ENCODE data around the gene MYO1H. TPM values are rescaled to one million over a fixed set of nuclear protein-coding genes. Genes with fewer than 3 reads are reported as not detected.

MYO1H gene
- total RNA-seq, 2 experiments from 2014 or later = 0.28 to 0.59 TPM

DNA sequence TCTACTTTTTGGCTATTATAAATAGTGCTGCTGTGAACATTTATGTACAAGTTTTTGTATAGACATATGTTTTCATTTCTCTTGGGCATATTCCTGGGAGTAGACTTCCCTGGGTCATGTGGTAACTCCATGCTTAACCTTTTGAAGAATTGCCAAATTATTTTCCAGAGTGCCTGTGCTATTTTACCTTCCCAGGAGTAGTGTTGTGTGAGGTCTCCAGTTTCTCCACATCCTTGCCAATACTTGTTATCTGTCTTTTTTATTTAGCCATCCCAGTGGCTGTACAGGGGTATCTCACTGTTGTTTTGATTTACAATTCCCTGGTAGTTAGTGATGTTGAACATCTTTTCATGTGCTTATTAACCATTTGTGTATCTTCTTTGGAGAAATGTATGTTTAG is 148.6 kb downstream of the MYO1H start:
- peaks cover 58% of the 10 kb centered on the region; the same call in 1 of the 2 replicates for H3K36me3 ChIP-seq (ENCODE audit: insufficient read depth, low read length)
- POLR2A ChIA-PET = interaction anchor here (0.7 kb wide), 1 partner anchor 19 kb away, joined by 3 read pairs; no protein-coding TSS in a partner anchor
- no TSS peak for BruUV-seq (replicated peaks)

DNA sequence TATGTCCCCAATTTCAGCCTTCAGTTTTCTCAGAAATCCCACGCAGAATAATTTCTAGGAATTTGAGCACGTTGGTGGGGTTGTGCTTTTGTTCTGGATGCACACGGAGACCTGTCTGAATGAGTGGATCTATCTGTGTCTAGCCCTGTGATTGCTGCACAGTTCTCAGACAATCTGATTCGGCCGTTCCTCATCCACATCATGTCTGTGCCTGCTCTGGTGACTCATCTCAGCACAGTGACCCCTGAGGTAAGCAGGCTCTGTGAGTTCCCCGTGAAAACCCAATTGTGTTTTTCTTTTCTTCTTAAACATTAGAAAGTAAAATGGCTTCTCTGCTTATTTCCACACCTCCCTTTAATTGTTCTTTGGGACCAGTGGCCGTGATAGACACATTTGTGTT is 150.0 kb downstream of the MYO1H start:
- no peak for DNase-seq (ENCODE audit: low spot score)
- no peaks in the 10 kb centered on the region for H3K9me3 ChIP-seq (ENCODE audit: low read length)
- ChIA-PET CTCF (ENCODE audit: unreplicated experiment) (no interaction called here), POLR2A (no interaction called here)
- H3K36me3 ChIP-seq (ENCODE audit: insufficient read depth, low read length) = peaks cover 60% of the 10 kb centered on the region; the same call in 1 of the 2 replicates
- H3K4me1 ChIP-seq (ENCODE audit: insufficient read depth, low read length, poor library complexity, severe bottlenecking) = no peaks in the 10 kb centered on the region
- intact Hi-C loops (cut with micrococcal nuclease; ENCODE audit: unreplicated experiment) = no loop called here
- H3K4me2 ChIP-seq (ENCODE audit: low read length) = no peak overlapping the region
- H3K9me2 ChIP-seq (ENCODE audit: insufficient read depth, low read length) = no peaks in the 10 kb centered on the region
- H3K79me2 ChIP-seq (ENCODE audit: insufficient read depth, low read depth, low read length) = no peaks in the 10 kb centered on the region
- no TSS peak for BruUV-seq (replicated peaks)
- no peaks in the 10 kb centered on the region for H4K20me1 ChIP-seq (ENCODE audit: insufficient read depth, low read length)
- H3K4me3 ChIP-seq (ENCODE audit: low read depth, low read length, poor library complexity, severe bottlenecking) = no peak overlapping the region
- no peak overlapping the region for H3K27ac ChIP-seq (ENCODE audit: low read depth, low read length, poor library complexity, severe bottlenecking)
- TF ChIP-seq, protein P1, sequence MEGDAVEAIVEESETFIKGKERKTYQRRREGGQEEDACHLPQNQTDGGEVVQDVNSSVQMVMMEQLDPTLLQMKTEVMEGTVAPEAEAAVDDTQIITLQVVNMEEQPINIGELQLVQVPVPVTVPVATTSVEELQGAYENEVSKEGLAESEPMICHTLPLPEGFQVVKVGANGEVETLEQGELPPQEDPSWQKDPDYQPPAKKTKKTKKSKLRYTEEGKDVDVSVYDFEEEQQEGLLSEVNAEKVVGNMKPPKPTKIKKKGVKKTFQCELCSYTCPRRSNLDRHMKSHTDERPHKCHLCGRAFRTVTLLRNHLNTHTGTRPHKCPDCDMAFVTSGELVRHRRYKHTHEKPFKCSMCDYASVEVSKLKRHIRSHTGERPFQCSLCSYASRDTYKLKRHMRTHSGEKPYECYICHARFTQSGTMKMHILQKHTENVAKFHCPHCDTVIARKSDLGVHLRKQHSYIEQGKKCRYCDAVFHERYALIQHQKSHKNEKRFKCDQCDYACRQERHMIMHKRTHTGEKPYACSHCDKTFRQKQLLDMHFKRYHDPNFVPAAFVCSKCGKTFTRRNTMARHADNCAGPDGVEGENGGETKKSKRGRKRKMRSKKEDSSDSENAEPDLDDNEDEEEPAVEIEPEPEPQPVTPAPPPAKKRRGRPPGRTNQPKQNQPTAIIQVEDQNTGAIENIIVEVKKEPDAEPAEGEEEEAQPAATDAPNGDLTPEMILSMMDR (conservative IDR thresholded peaks at IDR 0.05; ENCODE audit: low read length) = no peak
- no peak for TF ChIP-seq EZH2phosphoT487 (IDR thresholded peaks at IDR 0.05; ENCODE audit: borderline replicate concordance, low read depth, low read length)
- no peak overlapping the region for H2AFZ ChIP-seq (ENCODE audit: low read length)

More for the DNA sequence above, 148.6 kb downstream of the MYO1H start:
- no peak for DNase-seq (ENCODE audit: low spot score)
- no peak for TF ChIP-seq EZH2phosphoT487 (IDR thresholded peaks at IDR 0.05; ENCODE audit: borderline replicate concordance, low read depth, low read length)
- TF ChIP-seq, protein P1 (conservative IDR thresholded peaks at IDR 0.05; ENCODE audit: low read length) = no peak
- no peak overlapping the region for H3K4me3 ChIP-seq (ENCODE audit: low read depth, low read length, poor library complexity, severe bottlenecking)
- no peaks in the 10 kb centered on the region for H4K20me1 ChIP-seq (ENCODE audit: insufficient read depth, low read length)
- no peaks in the 10 kb centered on the region for H3K79me2 ChIP-seq (ENCODE audit: insufficient read depth, low read depth, low read length)
- H3K4me2 ChIP-seq (ENCODE audit: low read length) = no peak overlapping the region
- no peaks in the 10 kb centered on the region for H3K4me1 ChIP-seq (ENCODE audit: insufficient read depth, low read length, poor library complexity, severe bottlenecking)
- no peaks in the 10 kb centered on the region for H3K9me2 ChIP-seq (ENCODE audit: insufficient read depth, low read length)
- H2AFZ ChIP-seq (ENCODE audit: low read length) = no peak overlapping the region
- no peaks in the 10 kb centered on the region for H3K9me3 ChIP-seq (ENCODE audit: low read length)
- CTCF ChIA-PET (ENCODE audit: unreplicated experiment) = no interaction called here
- intact Hi-C loops (cut with micrococcal nuclease; ENCODE audit: unreplicated experiment) = no loop called here
- H3K27ac ChIP-seq (ENCODE audit: low read depth, low read length, poor library complexity, severe bottlenecking) = no peak overlapping the region

Other genes starting within 250 kb of the MYO1H start
- gene ACACB, start 231.3 kb upstream of the MYO1H start, total RNA-seq (2014; rRNA removed; shearing (Covaris generic)) = 19.7 and 25.6 TPM in 2 replicates
- gene ACACB, start 231.3 kb upstream of the MYO1H start, total RNA-seq (2022) = 45.1 and 46.2 TPM in 2 replicates
- gene FOXN4, start 38.6 kb upstream of the MYO1H start, total RNA-seq (2014; rRNA removed; shearing (Covaris generic)) = 2.7 and 4.3 TPM in 2 replicates
- 4.5 and 5.1 TPM in 2 replicates for gene FOXN4, start 38.6 kb upstream of the MYO1H start, total RNA-seq (2022)
- gene KCTD10, start 129.4 kb downstream of the MYO1H start, total RNA-seq (2014; rRNA removed; shearing (Covaris generic)) = 26.4 and 28.1 TPM in 2 replicates
- gene KCTD10, start 129.4 kb downstream of the MYO1H start, total RNA-seq (2022) = 43.5 and 45.7 TPM in 2 replicates
- gene UBE3B, start 129.7 kb downstream of the MYO1H start, total RNA-seq (2014; rRNA removed; shearing (Covaris generic)) = 21.2 and 32.6 TPM in 2 replicates
- gene UBE3B, start 129.7 kb downstream of the MYO1H start, total RNA-seq (2022) = 27.8 and 32.7 TPM in 2 replicates
- gene MMAB, start 225.6 kb downstream of the MYO1H start, total RNA-seq (2014; rRNA removed; shearing (Covaris generic)) = 44.1 and 59.8 TPM in 2 replicates
- gene MMAB, start 225.6 kb downstream of the MYO1H start, total RNA-seq (2022) = 90.0 and 93.0 TPM in 2 replicates
- gene MVK, start 225.9 kb downstream of the MYO1H start, total RNA-seq (2014; rRNA removed; shearing (Covaris generic)) = 20.0 and 27.0 TPM in 2 replicates
- gene MVK, start 225.9 kb downstream of the MYO1H start, total RNA-seq (2022) = 35.2 and 47.4 TPM in 2 replicates

All from OCI-LY7 (cell line).